Uterus (tissue), 4 donors: ENCODE data around the gene JARID2. TPM values are rescaled to one million over a fixed set of nuclear protein-coding genes. Genes with fewer than 3 reads are reported as not detected.

ENCODE experiments used
- DNase-seq, 2 donors: peaks; one replicate each; pipeline ENCODE4 v3.0.0-alpha.2; 2019 to 2020
- H3K27ac ChIP-seq, 2 donors: fragments of 200-600 bp; sonication (generic); 1 replicate in 1 of 2; 2 replicates in 1 of 2; pipeline ENCODE4 v1.5.1; 2016 to 2018
- H3K27me3 ChIP-seq, 2 donors: fragments of 200-600 bp; sonication (generic); one replicate each; pipeline ENCODE4 v1.5.1; 2018 to 2019; ENCODE audit warnings: control low read depth in 1 of 2
- H3K36me3 ChIP-seq, 2 donors: fragments of 200-600 bp; sonication (generic); one replicate each; pipeline ENCODE4 v1.5.1; 2019; ENCODE audit warnings: control low read depth in 1 of 2
- H3K4me1 ChIP-seq, 2 donors: fragments of 200-600 bp; sonication (generic); one replicate each; pipeline ENCODE4 v1.5.1; 2018 to 2019; ENCODE audit warnings: control low read depth in 1 of 2
- H3K4me3 ChIP-seq, 2 donors: fragments of 200-600 bp; sonication (generic); 1 replicate in 1 of 2; 2 replicates in 1 of 2; pipeline ENCODE4 v1.5.1; 2018 to 2019; ENCODE audit warnings: mild to moderate bottlenecking in 1 of 2
- H3K9me3 ChIP-seq, 2 donors: fragments of 200-600 bp; sonication (generic); one replicate each; pipeline ENCODE4 v1.5.1; 2019; ENCODE audit warnings: control low read depth in 1 of 2
- CTCF ChIP-seq, 4 experiments: fragments of 200-600 bp in 2 of 4; fragments of 450-650 bp in 2 of 4; sonication (generic) in 2 of 4; IDR thresholded peaks; one replicate each; pipeline ENCODE4 v1.5.1; 2016 to 2019; ENCODE audit warnings: antibody characterized with exemption in 4 of 4, mild to moderate bottlenecking in 2 of 4, moderate library complexity in 1 of 4
- POLR2A ChIP-seq, 2 donors: fragments of 450-650 bp; IDR thresholded peaks; one replicate each; pipeline ENCODE4 v1.6.1; 2016; ENCODE audit warnings: antibody characterized with exemption in 2 of 2, mild to moderate bottlenecking in 1 of 2, moderate library complexity in 1 of 2
- intact Hi-C: fragments of 100-400 bp; cut with DNase I; formaldehyde crosslinking; loops from one replicate; pipeline ENCODE4 v1.15.1; 2023; ENCODE audit warnings: low total_unique reads
- total RNA-seq, 4 donors: library from RNA; depleted of rRNA in 3 of 4; stranded (reverse); fragments of >200 nt in 3 of 4; gene quantifications; one replicate each; pipeline versions ENCODE4 v1.1.0 to v1.2.4, GENCODE V29; 2014 to 2023
- donor health status: DM: yes; HTN: yes; CAD: no.

Gene JARID2
- total RNA-seq, 4 donors from 2014 or later: 2.6 to 15.8 (median 8.0) TPM

GRCh38 chr6:15473741-15474161 lies 227.9 kb downstream of the JARID2 start:
- TF ChIP-seq POLR2A (IDR thresholded peaks at IDR 0.05) (no peak), CTCF (IDR thresholded peaks at IDR 0.05) (no peak)
- no peaks in the 10 kb centered on the region for H3K36me3 ChIP-seq
- no peaks in the 10 kb centered on the region for H3K27me3 ChIP-seq
- H3K4me3 ChIP-seq: no peak overlapping the region
- intact Hi-C loops: no loop called here
- peak in 1 of 2 donors; percentile 30 for DNase-seq
- H3K9me3 ChIP-seq: no peaks in the 10 kb centered on the region
- H3K4me1 ChIP-seq: no peaks in the 10 kb centered on the region
- no peak overlapping the region for H3K27ac ChIP-seq

GRCh38 chr6:15474196-15474595 lies 228.3 kb downstream of the JARID2 start:
- Histone ChIP-seq H3K27ac (no peak overlapping the region), H3K4me3 (no peak overlapping the region), H3K36me3 (no peaks in the 10 kb centered on the region), H3K27me3 (no peaks in the 10 kb centered on the region), H3K9me3 (no peaks in the 10 kb centered on the region), H3K4me1 (no peaks in the 10 kb centered on the region)
- TF ChIP-seq POLR2A (IDR thresholded peaks at IDR 0.05): no peak
- TF ChIP-seq CTCF (IDR thresholded peaks at IDR 0.05): no peak
- intact Hi-C loops: no loop called here
- no peak for DNase-seq

GRCh38 chr6:15475261-15475660 lies 229.4 kb downstream of the JARID2 start:
- Histone ChIP-seq H3K4me3 (no peak overlapping the region), H3K9me3 (no peaks in the 10 kb centered on the region), H3K27ac (no peak overlapping the region), H3K36me3 (no peaks in the 10 kb centered on the region), H3K27me3 (no peaks in the 10 kb centered on the region), H3K4me1 (no peaks in the 10 kb centered on the region)
- TF ChIP-seq POLR2A (IDR thresholded peaks at IDR 0.05) (no peak), CTCF (IDR thresholded peaks at IDR 0.05) (no peak)
- intact Hi-C loops: no loop called here
- no peak for DNase-seq

GRCh38 chr6:15475872-15476271 lies 230.0 kb downstream of the JARID2 start:
- Histone ChIP-seq H3K27me3 (no peaks in the 10 kb centered on the region), H3K9me3 (no peaks in the 10 kb centered on the region), H3K36me3 (no peaks in the 10 kb centered on the region), H3K4me1 (no peaks in the 10 kb centered on the region), H3K27ac (no peak overlapping the region), H3K4me3 (no peak overlapping the region)
- no peak for TF ChIP-seq CTCF (IDR thresholded peaks at IDR 0.05)
- TF ChIP-seq POLR2A (IDR thresholded peaks at IDR 0.05): no peak
- intact Hi-C loops: no loop called here
- no peak for DNase-seq

GRCh38 chr6:15476631-15477380 lies 230.9 kb downstream of the JARID2 start:
- Histone ChIP-seq H3K36me3 (no peaks in the 10 kb centered on the region), H3K27me3 (no peaks in the 10 kb centered on the region), H3K27ac (peak overlapping the region in 1 of 2 donors; percentile 18), H3K4me3 (no peak overlapping the region), H3K9me3 (no peaks in the 10 kb centered on the region), H3K4me1 (no peaks in the 10 kb centered on the region)
- no peak for DNase-seq
- TF ChIP-seq CTCF (IDR thresholded peaks at IDR 0.05) (no peak), POLR2A (IDR thresholded peaks at IDR 0.05) (no peak)
- intact Hi-C loops: no loop called here
